ENCODE results near the gene CCDC39.

The CCDC39 gene

GRCh38 chr3:180590396-180590795 lies 88.9 kb downstream of the CCDC39 start:
- CTCF ChIA-PET: interaction anchor here (0.7 kb wide), 1 partner anchor 654 kb away, joined by 3 read pairs; no protein-coding TSS in a partner anchor
- no peak overlapping the region for H3K4me3 ChIP-seq (ENCODE audit: low read depth, low read length)
- TF ChIP-seq KLF7 (tag by site-specific recombination; IDR thresholded peaks at IDR 0.05; ENCODE audit: borderline replicate concordance): no peak
- TF ChIP-seq ZBTB11 (tag by site-specific recombination; conservative IDR thresholded peaks at IDR 0.05; ENCODE audit: low read depth): no peak
- TF ChIP-seq ZSCAN23 (tag by site-specific recombination; IDR thresholded peaks at IDR 0.05): no peak
- TF ChIP-seq ZBTB21 (tag by site-specific recombination; IDR thresholded peaks at IDR 0.05): no peak
- TF ChIP-seq SP7 (tag by site-specific recombination; IDR thresholded peaks at IDR 0.05): no peak
- TF ChIP-seq ZNF140 (tag by site-specific recombination; IDR thresholded peaks at IDR 0.05): no peak
- TF ChIP-seq ZNF10 (tag by site-specific recombination; IDR thresholded peaks at IDR 0.05): no peak
- no peak for TF ChIP-seq ZNF558 (tag by site-specific recombination; IDR thresholded peaks at IDR 0.05)
- no peak for TF ChIP-seq ZNF488 (tag by site-specific recombination; IDR thresholded peaks at IDR 0.05)
- TF ChIP-seq EGR2 (tag by site-specific recombination; IDR thresholded peaks at IDR 0.05; ENCODE audit: low read depth): no peak
- TF ChIP-seq SALL2 (tag by site-specific recombination; IDR thresholded peaks at IDR 0.05; ENCODE audit: borderline replicate concordance): no peak
- TF ChIP-seq SCRT2 (tag by site-specific recombination; IDR thresholded peaks at IDR 0.05): no peak
- TF ChIP-seq OSR2 (tag by site-specific recombination; IDR thresholded peaks at IDR 0.05): no peak
- no peak for TF ChIP-seq ZFP3 (tag by site-specific recombination; IDR thresholded peaks at IDR 0.05; ENCODE audit: low read depth)
- TF ChIP-seq ZNF416 (tag by site-specific recombination; IDR thresholded peaks at IDR 0.05): no peak
- no peak for TF ChIP-seq ZNF639 (tag by site-specific recombination; IDR thresholded peaks at IDR 0.05)
- H3K9me3 ChIP-seq (ENCODE audit: control insufficient read depth, insufficient read depth, low read depth, low read length): no peaks in the 10 kb centered on the region
- no peaks in the 10 kb centered on the region for H3K36me3 ChIP-seq (ENCODE audit: control insufficient read depth in 2 of 2, insufficient read depth in 1 of 2, low read length in 2 of 2)
- no peaks in the 10 kb centered on the region for H3K4me1 ChIP-seq (ENCODE audit: control insufficient read depth, insufficient read depth, low read length)
- POLR2A ChIA-PET: no interaction called here
- no peak overlapping the region for H3K27ac ChIP-seq (ENCODE audit: extremely low read depth, low read depth, low read length)

- Histone ChIP-seq H3K4me3 (ENCODE audit: low read depth, low read length) (no peak overlapping the region), H3K27ac (ENCODE audit: extremely low read depth, low read depth, low read length) (no peak overlapping the region), H3K36me3 (ENCODE audit: control insufficient read depth in 2 of 2, insufficient read depth in 1 of 2, low read length in 2 of 2) (no peaks in the 10 kb centered on the region), H3K4me1 (ENCODE audit: control insufficient read depth, insufficient read depth, low read length) (no peaks in the 10 kb centered on the region), H3K9me3 (ENCODE audit: control insufficient read depth, insufficient read depth, low read depth, low read length) (no peaks in the 10 kb centered on the region)
- ChIA-PET CTCF (interaction anchor here (0.6 kb wide), 1 partner anchor 11 kb away, joined by 4 read pairs; no protein-coding TSS in a partner anchor), POLR2A (no interaction called here)
- TF ChIP-seq ZNF521 (tag by site-specific recombination; IDR thresholded peaks at IDR 0.05) (no peak), ZSCAN5A (tag by site-specific recombination; IDR thresholded peaks at IDR 0.05) (no peak), ZNF16 (tag by site-specific recombination; IDR thresholded peaks at IDR 0.05; ENCODE audit: low read depth) (no peak), ZNF830 (tag by site-specific recombination; IDR thresholded peaks at IDR 0.05; ENCODE audit: low read depth) (no peak), KLF9 (tag by site-specific recombination; IDR thresholded peaks at IDR 0.05; ENCODE audit: low read depth) (no peak), ZNF777 (tag by site-specific recombination; IDR thresholded peaks at IDR 0.05; ENCODE audit: borderline replicate concordance) (no peak)
Observed at GRCh38 chr3:180580934-180581333, 98.4 kb downstream of the CCDC39 start.

Measured in HEK293 (cell line).